ENCODE results near the gene TLE1. TPM values are rescaled to one million over a fixed set of nuclear protein-coding genes. Genes with fewer than 3 reads are reported as not detected.

The TLE1 gene
- total and polyA plus RNA-seq, 10 of the 15 experiments (the other 5 are each of a cell fraction or from before 2014, with no cell fraction given) = 0.04 to 0.23 (median 0.10) TPM; not detected in 6

GRCh38 chr9:81680506-81680905 lies 8.8 kb downstream of the TLE1 start:
- H3K36me3 ChIP-seq (ENCODE audit: control insufficient read depth in 2 of 2, insufficient read depth in 2 of 2, low read length in 1 of 2) = no peaks in the 10 kb centered on the region
- no peaks in the 10 kb centered on the region for H3K9me3 ChIP-seq (replicated peaks; ENCODE audit: control insufficient read depth, insufficient read depth, low read length)
- H3K27ac ChIP-seq (ENCODE audit: control insufficient read depth, insufficient read depth) = no peak overlapping the region
- H3K9ac ChIP-seq (ENCODE audit: control insufficient read depth, insufficient read depth, low read length) = no peak overlapping the region
- no peaks in the 10 kb centered on the region for H3K4me1 ChIP-seq (ENCODE audit: control insufficient read depth, insufficient read depth, low read length)
- intact Hi-C loops (cut with micrococcal nuclease; ENCODE audit: unreplicated experiment) = no loop called here
- no peak overlapping the region for H2AFZ ChIP-seq (ENCODE audit: control insufficient read depth, low read depth, low read length)
- no peak for TF ChIP-seq SPI1 (IDR thresholded peaks at IDR 0.05; ENCODE audit: borderline replicate concordance, insufficient read depth, low read depth, low read length)
- ChIA-PET RAD21 (ENCODE audit: unreplicated experiment) (no interaction called here), CTCF (interaction anchor here (0.6 kb wide), 1 partner anchor 87 kb away, joined by 4 read pairs; no protein-coding TSS in a partner anchor), POLR2A (no interaction called here), SMC1A (ENCODE audit: uncharacterized antibody, unreplicated experiment) (no interaction called here)
- no peaks in the 10 kb centered on the region for H3K27me3 ChIP-seq (replicated peaks in 1 of 2; ENCODE audit: control insufficient read depth in 2 of 2, insufficient read depth in 2 of 2, low read length in 1 of 2)
- ATAC-seq = no peak
- H3K79me2 ChIP-seq (ENCODE audit: control insufficient read depth, insufficient read depth, low read length) = no peaks in the 10 kb centered on the region
- no peak for DNase-seq (ENCODE audit: low read depth, low spot score)
- H4K20me1 ChIP-seq (ENCODE audit: control insufficient read depth, insufficient read depth) = no peaks in the 10 kb centered on the region
- FAIRE-seq = no peak
- in situ Hi-C loops (cut with MboI) = no loop called here
- H3K4me3 ChIP-seq = no peak overlapping the region
- 15% methylated on average over 1 of the region's 1 CpG for WGBS (ENCODE audit: insufficient coverage, insufficient replicate concordance, low lambda C conversion rate, missing lambda C conversion rate)
- BruUV-seq (replicated peaks) = no TSS peak
- no peak overlapping the region for H3K4me2 ChIP-seq (ENCODE audit: control insufficient read depth, insufficient read depth)

GRCh38 chr9:81680006-81680405 lies 9.3 kb downstream of the TLE1 start:
- POLR2A ChIA-PET = no interaction called here
- no peaks in the 10 kb centered on the region for H3K79me2 ChIP-seq (ENCODE audit: control insufficient read depth, insufficient read depth, low read length)
- intact Hi-C loops (cut with micrococcal nuclease; ENCODE audit: unreplicated experiment) = no loop called here
- H4K20me1 ChIP-seq (ENCODE audit: control insufficient read depth, insufficient read depth) = no peaks in the 10 kb centered on the region
- no TSS peak for BruUV-seq (replicated peaks)
- 60% methylated on average over 8 of the region's 9 CpGs for WGBS (ENCODE audit: insufficient coverage, insufficient replicate concordance, low lambda C conversion rate, missing lambda C conversion rate)
- in situ Hi-C loops (cut with MboI) = no loop called here
- FAIRE-seq (no peak), ATAC-seq (no peak), DNase-seq (ENCODE audit: low read depth, low spot score) (no peak)
- H3K4me2 ChIP-seq (ENCODE audit: control insufficient read depth, insufficient read depth) = no peak overlapping the region
- no peaks in the 10 kb centered on the region for H3K27me3 ChIP-seq (replicated peaks in 1 of 2; ENCODE audit: control insufficient read depth in 2 of 2, insufficient read depth in 2 of 2, low read length in 1 of 2)
- CTCF ChIA-PET = no interaction called here
- RAD21 ChIA-PET (ENCODE audit: unreplicated experiment) = no interaction called here
- H3K4me3 ChIP-seq = no peak overlapping the region
- no peaks in the 10 kb centered on the region for H3K9me3 ChIP-seq (replicated peaks; ENCODE audit: control insufficient read depth, insufficient read depth, low read length)
- H3K27ac ChIP-seq (ENCODE audit: control insufficient read depth, insufficient read depth) = no peak overlapping the region
- H3K36me3 ChIP-seq (ENCODE audit: control insufficient read depth in 2 of 2, insufficient read depth in 2 of 2, low read length in 1 of 2) = no peaks in the 10 kb centered on the region
- SMC1A ChIA-PET (ENCODE audit: uncharacterized antibody, unreplicated experiment) = no interaction called here
- H3K4me1 ChIP-seq (ENCODE audit: control insufficient read depth, insufficient read depth, low read length) = no peaks in the 10 kb centered on the region
- H3K9ac ChIP-seq (ENCODE audit: control insufficient read depth, insufficient read depth, low read length) = no peak overlapping the region
- no peak overlapping the region for H2AFZ ChIP-seq (ENCODE audit: control insufficient read depth, low read depth, low read length)
- TF ChIP-seq JUNB (IDR thresholded peaks at IDR 0.05) = no peak
- TF ChIP-seq BCLAF1 (IDR thresholded peaks at IDR 0.05) = no peak
- no peak for TF ChIP-seq MLLT1 (IDR thresholded peaks at IDR 0.05)
- TF ChIP-seq TARDBP (IDR thresholded peaks at IDR 0.05; ENCODE audit: borderline replicate concordance) = no peak
- no peak for TF ChIP-seq ZSCAN29 (IDR thresholded peaks at IDR 0.05)
- TF ChIP-seq USF2 (IDR thresholded peaks at IDR 0.05; ENCODE audit: borderline replicate concordance, low read depth, low read length) = no peak
- TF ChIP-seq SREBF1 (IDR thresholded peaks at IDR 0.05; ENCODE audit: low read length) = no peak
- no peak for TF ChIP-seq SIN3A (IDR thresholded peaks at IDR 0.05; ENCODE audit: low read depth, low read length)
- no peak for TF ChIP-seq NR2C2 (IDR thresholded peaks at IDR 0.05; ENCODE audit: borderline replicate concordance, control insufficient read depth, insufficient read length, low read depth)
- no peak for TF ChIP-seq USF1 (IDR thresholded peaks at IDR 0.05; ENCODE audit: borderline replicate concordance, extremely low read length, insufficient read depth, low read depth, low read length)
- TF ChIP-seq POLR2AphosphoS2 (IDR thresholded peaks at IDR 0.05; ENCODE audit: low read depth, low read length) = no peak

All from GM12878 (cell line).